ENCODE data around the gene MARCKSL1.

DNA sequence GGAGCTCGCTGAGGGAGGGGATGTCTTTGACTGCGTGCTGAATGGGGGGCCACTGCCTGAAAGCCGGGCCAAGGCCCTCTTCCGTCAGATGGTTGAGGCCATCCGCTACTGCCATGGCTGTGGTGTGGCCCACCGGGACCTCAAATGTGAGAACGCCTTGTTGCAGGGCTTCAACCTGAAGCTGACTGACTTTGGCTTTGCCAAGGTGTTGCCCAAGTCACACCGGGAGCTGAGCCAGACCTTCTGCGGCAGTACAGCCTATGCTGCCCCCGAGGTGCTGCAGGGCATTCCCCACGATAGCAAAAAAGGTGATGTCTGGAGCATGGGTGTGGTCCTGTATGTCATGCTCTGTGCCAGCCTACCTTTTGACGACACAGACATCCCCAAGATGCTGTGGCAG, 27.7 kb upstream of the MARCKSL1 start:
- TF ChIP-seq ZFX (IDR thresholded peaks at IDR 0.05) = no peak
- TF ChIP-seq, protein P1, sequence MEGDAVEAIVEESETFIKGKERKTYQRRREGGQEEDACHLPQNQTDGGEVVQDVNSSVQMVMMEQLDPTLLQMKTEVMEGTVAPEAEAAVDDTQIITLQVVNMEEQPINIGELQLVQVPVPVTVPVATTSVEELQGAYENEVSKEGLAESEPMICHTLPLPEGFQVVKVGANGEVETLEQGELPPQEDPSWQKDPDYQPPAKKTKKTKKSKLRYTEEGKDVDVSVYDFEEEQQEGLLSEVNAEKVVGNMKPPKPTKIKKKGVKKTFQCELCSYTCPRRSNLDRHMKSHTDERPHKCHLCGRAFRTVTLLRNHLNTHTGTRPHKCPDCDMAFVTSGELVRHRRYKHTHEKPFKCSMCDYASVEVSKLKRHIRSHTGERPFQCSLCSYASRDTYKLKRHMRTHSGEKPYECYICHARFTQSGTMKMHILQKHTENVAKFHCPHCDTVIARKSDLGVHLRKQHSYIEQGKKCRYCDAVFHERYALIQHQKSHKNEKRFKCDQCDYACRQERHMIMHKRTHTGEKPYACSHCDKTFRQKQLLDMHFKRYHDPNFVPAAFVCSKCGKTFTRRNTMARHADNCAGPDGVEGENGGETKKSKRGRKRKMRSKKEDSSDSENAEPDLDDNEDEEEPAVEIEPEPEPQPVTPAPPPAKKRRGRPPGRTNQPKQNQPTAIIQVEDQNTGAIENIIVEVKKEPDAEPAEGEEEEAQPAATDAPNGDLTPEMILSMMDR (conservative IDR thresholded peaks at IDR 0.05) = no peak

Data from C4-2B (cell line).